Measurements from ENCODE around the gene OR1M1.

GRCh38 chr19:9139609-9140158 is 52.8 kb downstream of the OR1M1 start:
- TF ChIP-seq POLR2A (IDR thresholded peaks at IDR 0.05) (no peak), EP300 (IDR thresholded peaks at IDR 0.05) (no peak)
- TF ChIP-seq, protein P1, sequence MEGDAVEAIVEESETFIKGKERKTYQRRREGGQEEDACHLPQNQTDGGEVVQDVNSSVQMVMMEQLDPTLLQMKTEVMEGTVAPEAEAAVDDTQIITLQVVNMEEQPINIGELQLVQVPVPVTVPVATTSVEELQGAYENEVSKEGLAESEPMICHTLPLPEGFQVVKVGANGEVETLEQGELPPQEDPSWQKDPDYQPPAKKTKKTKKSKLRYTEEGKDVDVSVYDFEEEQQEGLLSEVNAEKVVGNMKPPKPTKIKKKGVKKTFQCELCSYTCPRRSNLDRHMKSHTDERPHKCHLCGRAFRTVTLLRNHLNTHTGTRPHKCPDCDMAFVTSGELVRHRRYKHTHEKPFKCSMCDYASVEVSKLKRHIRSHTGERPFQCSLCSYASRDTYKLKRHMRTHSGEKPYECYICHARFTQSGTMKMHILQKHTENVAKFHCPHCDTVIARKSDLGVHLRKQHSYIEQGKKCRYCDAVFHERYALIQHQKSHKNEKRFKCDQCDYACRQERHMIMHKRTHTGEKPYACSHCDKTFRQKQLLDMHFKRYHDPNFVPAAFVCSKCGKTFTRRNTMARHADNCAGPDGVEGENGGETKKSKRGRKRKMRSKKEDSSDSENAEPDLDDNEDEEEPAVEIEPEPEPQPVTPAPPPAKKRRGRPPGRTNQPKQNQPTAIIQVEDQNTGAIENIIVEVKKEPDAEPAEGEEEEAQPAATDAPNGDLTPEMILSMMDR (IDR thresholded peaks at IDR 0.05) = no peak
